Endothelial cell of umbilical vein (primary cell): Measurements from ENCODE around the gene IPO11. TPM values are rescaled to one million over a fixed set of nuclear protein-coding genes. Genes with fewer than 3 reads are reported as not detected.

ENCODE experiments used
- BruUV-seq: library from RNA; stranded (reverse); fragments of 400-500 nt; replicated peaks from 2 replicates; lab custom pipeline; 2021; lab: Mats Ljungman, UMichigan
- CTCF ChIA-PET: fragments of 300-600, 350-600 bp; sonication (Branson Sonifier 250); formaldehyde crosslinking; loops from one replicate; lab custom pipeline; 2021; ENCODE audit warnings: antibody characterized with exemption, inconsistent platforms; lab: Charles Lee
- POLR2A ChIA-PET: fragments of 300-600, 350-600 bp; sonication (Branson Sonifier 250); formaldehyde crosslinking; loops from one replicate; lab custom pipeline; 2021; ENCODE audit warnings: antibody characterized with exemption, inconsistent platforms; lab: Charles Lee
- DNase-seq: peaks from one replicate; pipeline ENCODE4 v3.0.0-alpha.2; 2011; ENCODE audit warnings: low read depth, low spot score
- FAIRE-seq: peaks from 2 replicates; lab custom pipeline; 2011; peaks lifted over from hg19 to GRCh38; lab: Jason Lieb, UNC
- H2AFZ ChIP-seq: 2 replicates; pipeline ENCODE4 v1.6.0; 2012; ENCODE audit warnings: low read depth, low read length, control low read depth, inconsistent platforms
- H3K27ac ChIP-seq: 2 replicates; pipeline ENCODE4 v1.5.1; 2011; ENCODE audit warnings: low read depth, mild to moderate bottlenecking, control low read depth, low read length, moderate library complexity; ENCODE audit not compliant: insufficient read depth
- H3K27me3 ChIP-seq, 2 experiments: 2 replicates each; pipeline versions ENCODE4 v1.6.0 to v1.6.1; 2011; ENCODE audit warnings: low read length in 2 of 2, mixed read lengths in 1 of 2; ENCODE audit not compliant: control insufficient read depth in 2 of 2, insufficient read depth in 2 of 2
- H3K36me3 ChIP-seq, 2 experiments: 2 replicates in 1 of 2; 3 replicates in 1 of 2; pipeline ENCODE4 v1.5.1; 2011; ENCODE audit warnings: low read length in 2 of 2, mild to moderate bottlenecking in 1 of 2, moderate library complexity in 1 of 2; ENCODE audit not compliant: control insufficient read depth in 2 of 2, insufficient read depth in 2 of 2; ENCODE audit errors: extremely low read depth in 1 of 2
- H3K4me1 ChIP-seq: 3 replicates; pipeline ENCODE4 v1.5.1; 2011; ENCODE audit warnings: mild to moderate bottlenecking, low read length; ENCODE audit not compliant: control insufficient read depth, insufficient read depth; ENCODE audit errors: extremely low read depth
- H3K4me2 ChIP-seq: 2 replicates; pipeline ENCODE4 v1.6.1; 2011; ENCODE audit warnings: low read length, control low read depth, mixed read lengths; ENCODE audit not compliant: insufficient read depth
- H3K4me3 ChIP-seq, 3 experiments: fragments of 200-600 bp in 1 of 3; sonication (generic), shearing (Covaris generic) in 1 of 3; replicated peaks in 1 of 3; 2 replicates each; pipeline ENCODE4 v1.5.1; 2011 to 2016; ENCODE audit warnings: control low read depth in 3 of 3, low read length in 3 of 3, mild to moderate bottlenecking in 2 of 3, inconsistent platforms in 1 of 3, low read depth in 1 of 3, moderate library complexity in 1 of 3; ENCODE audit not compliant: insufficient read depth in 1 of 3
- H3K79me2 ChIP-seq: 2 replicates; pipeline ENCODE4 v1.6.0; 2012; ENCODE audit warnings: low read length, inconsistent platforms; ENCODE audit not compliant: control insufficient read depth, insufficient read depth
- H3K9ac ChIP-seq: replicated peaks from 2 replicates; pipeline ENCODE3; 2011; ENCODE audit warnings: low read length, control low read depth; ENCODE audit not compliant: insufficient read depth; ENCODE audit errors: extremely low read depth
- H3K9me1 ChIP-seq: replicated peaks from 3 replicates; pipeline ENCODE4 v1.6.0; 2011; ENCODE audit warnings: mild to moderate bottlenecking, low read length; ENCODE audit not compliant: control insufficient read depth, insufficient read depth; ENCODE audit errors: extremely low read depth
- H3K9me3 ChIP-seq: replicated peaks from 2 replicates; pipeline ENCODE4 v1.5.1; 2012; ENCODE audit warnings: low read length, inconsistent platforms; ENCODE audit not compliant: control insufficient read depth, insufficient read depth
- H4K20me1 ChIP-seq: replicated peaks from 2 replicates; pipeline ENCODE3; 2011; ENCODE audit warnings: mild to moderate bottlenecking, low read length; ENCODE audit not compliant: control insufficient read depth, insufficient read depth; ENCODE audit errors: extremely low read depth
- EZH2 ChIP-seq: IDR thresholded peaks from 2 replicates; pipeline ENCODE4 v1.6.1; 2012; ENCODE audit warnings: borderline replicate concordance, low read depth, mild to moderate bottlenecking, moderate library complexity, low read length, inconsistent platforms; ENCODE audit not compliant: severe bottlenecking
- FOS ChIP-seq: IDR thresholded peaks from 2 replicates; pipeline ENCODE4 v1.6.1; 2011; ENCODE audit warnings: mild to moderate bottlenecking, low read length, moderate library complexity, borderline replicate concordance; ENCODE audit not compliant: insufficient read depth
- GATA2 ChIP-seq: IDR thresholded peaks from 2 replicates; pipeline ENCODE4 v1.7.0; 2011; ENCODE audit warnings: low read depth, mild to moderate bottlenecking, moderate library complexity, mixed read lengths, low read length; ENCODE audit not compliant: insufficient read length, insufficient read depth
- JUN ChIP-seq: IDR thresholded peaks from 2 replicates; pipeline ENCODE4 v1.6.1; 2011; ENCODE audit warnings: borderline replicate concordance, low read depth; ENCODE audit not compliant: insufficient read length, insufficient read depth
- MYC ChIP-seq: IDR thresholded peaks from one replicate; pipeline ENCODE4 v1.6.1; 2011; ENCODE audit warnings: mild to moderate bottlenecking, low read depth, low read length
- POLR2A ChIP-seq: IDR thresholded peaks from 2 replicates; pipeline ENCODE4 v1.6.1; 2012; ENCODE audit warnings: low read depth, mild to moderate bottlenecking, control low read depth, low read length
- POLR2AphosphoS5 ChIP-seq: IDR thresholded peaks from 2 replicates; pipeline ENCODE4 v1.6.1; 2012; ENCODE audit warnings: low read depth, mild to moderate bottlenecking, control low read depth, low read length, moderate library complexity; ENCODE audit not compliant: insufficient read depth
- dilution Hi-C: fragments of 300-500 bp; cut with MboI; formaldehyde crosslinking; loops from one replicate; pipeline ENCODE4 v1.15.0; 2019; ENCODE audit warnings: low sequenced_read_pairs; ENCODE audit not compliant: extremely low pct_ligation_motif_present
- intact Hi-C: fragments of 100-400 bp; cut with micrococcal nuclease; formaldehyde crosslinking; loops from one replicate; pipeline ENCODE4 v1.10.0; 2022
- polyA plus RNA-seq, 4 experiments: library from polyadenylated mRNA; depleted of rRNA in 3 of 4; stranded (reverse) in 3 of 4; unstranded in 1 of 4; fragments of >200 nt; gene quantifications; 2 replicates each; pipeline versions ENCODE4 v1.2.1 to v1.2.3, GENCODE V29; 2011 to 2012; ENCODE audit warnings: missing spikeins in 1 of 4
- total RNA-seq: library from RNA; stranded (reverse); gene quantifications from 2 replicates; pipeline ENCODE4 v1.2.3, GENCODE V29; 2021
- TF ChIP-seq, protein P1 (sequence below), 2 donors: IDR thresholded peaks; 1 replicate in 1 of 2; 2 replicates in 1 of 2; pipeline ENCODE4 v1.5.1; 2011; ENCODE audit warnings: low read length in 2 of 2, mild to moderate bottlenecking in 2 of 2, moderate library complexity in 2 of 2, control low read depth in 1 of 2, inconsistent platforms in 1 of 2, low read depth in 1 of 2; ENCODE audit not compliant: insufficient read depth in 1 of 2; ENCODE audit errors: extremely low read depth in 1 of 2
- TF ChIP-seq, protein P2 (sequence below): IDR thresholded peaks from 2 replicates; pipeline ENCODE4 v1.6.1; 2011; ENCODE audit not compliant: insufficient read depth, insufficient read length

Gene IPO11
- total and polyA plus RNA-seq, 2 donors (not counting 3 experiments of a cell fraction or from before 2014, with no cell fraction given): 38.5 to 80.9 TPM

- Histone ChIP-seq H2AFZ (no peak overlapping the region), H3K4me1 (no peaks in the 10 kb centered on the region), H3K4me3 (no peak overlapping the region), H3K9ac (no peak overlapping the region), H3K27ac (no peak overlapping the region), H3K27me3 (no peaks in the 10 kb centered on the region), H3K36me3 (no peaks in the 10 kb centered on the region), H3K9me3 (no peaks in the 10 kb centered on the region), H3K4me2 (no peak overlapping the region), H4K20me1 (no peaks in the 10 kb centered on the region), H3K79me2 (no peaks in the 10 kb centered on the region), H3K9me1 (no peaks in the 10 kb centered on the region)
- TF ChIP-seq MYC: no peak
- TF ChIP-seq EZH2: no peak
- TF ChIP-seq POLR2A: no peak
- no peak for TF ChIP-seq FOS
- no peak for TF ChIP-seq GATA2
- TF ChIP-seq, protein P1, sequence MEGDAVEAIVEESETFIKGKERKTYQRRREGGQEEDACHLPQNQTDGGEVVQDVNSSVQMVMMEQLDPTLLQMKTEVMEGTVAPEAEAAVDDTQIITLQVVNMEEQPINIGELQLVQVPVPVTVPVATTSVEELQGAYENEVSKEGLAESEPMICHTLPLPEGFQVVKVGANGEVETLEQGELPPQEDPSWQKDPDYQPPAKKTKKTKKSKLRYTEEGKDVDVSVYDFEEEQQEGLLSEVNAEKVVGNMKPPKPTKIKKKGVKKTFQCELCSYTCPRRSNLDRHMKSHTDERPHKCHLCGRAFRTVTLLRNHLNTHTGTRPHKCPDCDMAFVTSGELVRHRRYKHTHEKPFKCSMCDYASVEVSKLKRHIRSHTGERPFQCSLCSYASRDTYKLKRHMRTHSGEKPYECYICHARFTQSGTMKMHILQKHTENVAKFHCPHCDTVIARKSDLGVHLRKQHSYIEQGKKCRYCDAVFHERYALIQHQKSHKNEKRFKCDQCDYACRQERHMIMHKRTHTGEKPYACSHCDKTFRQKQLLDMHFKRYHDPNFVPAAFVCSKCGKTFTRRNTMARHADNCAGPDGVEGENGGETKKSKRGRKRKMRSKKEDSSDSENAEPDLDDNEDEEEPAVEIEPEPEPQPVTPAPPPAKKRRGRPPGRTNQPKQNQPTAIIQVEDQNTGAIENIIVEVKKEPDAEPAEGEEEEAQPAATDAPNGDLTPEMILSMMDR (IDR thresholded peaks at IDR 0.05; ENCODE audit: extremely low read depth in 1 of 2, insufficient read depth in 1 of 2, low read depth in 1 of 2, low read length in 2 of 2): no peak
- no peak for TF ChIP-seq JUN
- TF ChIP-seq, protein P2, sequence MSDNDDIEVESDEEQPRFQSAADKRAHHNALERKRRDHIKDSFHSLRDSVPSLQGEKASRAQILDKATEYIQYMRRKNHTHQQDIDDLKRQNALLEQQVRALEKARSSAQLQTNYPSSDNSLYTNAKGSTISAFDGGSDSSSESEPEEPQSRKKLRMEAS: no peak
- TF ChIP-seq POLR2AphosphoS5: no peak
- CTCF ChIA-PET: no interaction called here
- FAIRE-seq: no peak
- dilution Hi-C loops (no loop called here), intact Hi-C loops (no loop called here)
- BruUV-seq: no TSS peak
- no peak for DNase-seq
- POLR2A ChIA-PET: no interaction called here
Observed at GRCh38 chr5:62536232-62536631, 123.7 kb downstream of the IPO11 start.
